Measurements from ENCODE around the gene OSBP2.

- TF ChIP-seq CTCF (IDR thresholded peaks at IDR 0.05) (no peak), POLR2A (IDR thresholded peaks at IDR 0.05) (no peak)
These were observed 181.0 kb downstream of the OSBP2 start for GRCh38 chr22:30875481-30876215.
